A673 (cell line): ENCODE data around the gene GBX2. TPM values are rescaled to one million over a fixed set of nuclear protein-coding genes. Genes with fewer than 3 reads are reported as not detected.

ENCODE experiments used
- BruUV-seq: library from RNA; stranded (reverse); fragments of 400-500 nt; replicated peaks from 2 replicates; lab custom pipeline; 2021; lab: Mats Ljungman, UMichigan
- CTCF ChIA-PET: fragments of 300-600 bp; sonication (Branson Sonifier 250); formaldehyde crosslinking; loops from one replicate; lab custom pipeline; 2022; ENCODE audit warnings: antibody characterized with exemption; lab: Charles Lee
- POLR2A ChIA-PET: fragments of 300-600 bp; sonication (Branson Sonifier 250); formaldehyde crosslinking; loops from one replicate; lab custom pipeline; 2022; ENCODE audit warnings: antibody characterized with exemption; ENCODE audit not compliant: low non-redundant PET; lab: Charles Lee
- DNase-seq: peaks from one replicate; pipeline ENCODE4 v3.0.0-alpha.2; 2015; ENCODE audit warnings: low spot score
- H3K27ac ChIP-seq: fragments of 200-600 bp; sonication (generic); 2 replicates; pipeline ENCODE4 v1.5.1; 2016; ENCODE audit warnings: mixed run types, low read depth, mild to moderate bottlenecking, mixed read lengths, antibody characterized with exemption, low read length; ENCODE audit not compliant: poor library complexity, severe bottlenecking
- H3K27me3 ChIP-seq: fragments of 200-600 bp; sonication (generic); replicated peaks from 2 replicates; pipeline ENCODE4 v1.6.1; 2017; ENCODE audit warnings: mixed run types, low read depth, mild to moderate bottlenecking, mixed read lengths, antibody characterized with exemption, low read length; ENCODE audit not compliant: insufficient read depth, poor library complexity
- H3K36me3 ChIP-seq: fragments of 200-600 bp; sonication (generic); 2 replicates; pipeline ENCODE4 v1.6.1; 2016; ENCODE audit warnings: mixed run types, mild to moderate bottlenecking, mixed read lengths, antibody characterized with exemption, low read length; ENCODE audit not compliant: insufficient read depth, poor library complexity, severe bottlenecking
- H3K4me1 ChIP-seq: fragments of 200-600 bp; sonication (generic); 2 replicates; pipeline ENCODE4 v1.6.1; 2017; ENCODE audit warnings: mixed run types, mild to moderate bottlenecking, mixed read lengths, antibody characterized with exemption, low read length; ENCODE audit not compliant: insufficient read depth, poor library complexity, severe bottlenecking
- H3K4me3 ChIP-seq: fragments of 200-600 bp; sonication (generic); 2 replicates; pipeline ENCODE4 v1.5.1; 2016; ENCODE audit warnings: low read depth, mixed run types, mild to moderate bottlenecking, mixed read lengths, low read length; ENCODE audit not compliant: poor library complexity, severe bottlenecking
- H3K9me3 ChIP-seq: fragments of 200-600 bp; sonication (generic); 2 replicates; pipeline ENCODE4 v1.6.1; 2016; ENCODE audit warnings: mixed run types, low read depth, mild to moderate bottlenecking, mixed read lengths, antibody characterized with exemption, low read length; ENCODE audit not compliant: poor library complexity, severe bottlenecking
- EZH2 ChIP-seq: fragments of 200-600 bp; sonication (generic); IDR thresholded peaks from 2 replicates; pipeline ENCODE4 v1.6.1; 2017; ENCODE audit warnings: borderline replicate concordance, low read depth, mild to moderate bottlenecking, mixed read lengths, antibody characterized with exemption, low read length; ENCODE audit not compliant: poor library complexity, severe bottlenecking
- intact Hi-C: fragments of 100-400 bp; cut with micrococcal nuclease; formaldehyde crosslinking; loops from one replicate; pipeline ENCODE4 v1.10.0; 2022; ENCODE audit not compliant: unreplicated experiment
- total RNA-seq: library from RNA; stranded (reverse); gene quantifications from 2 replicates; pipeline ENCODE4 v1.2.3, GENCODE V29; 2021
- TF ChIP-seq, protein P1 (sequence below): fragments of 300-800, 200-600 bp; sonication (generic); conservative IDR thresholded peaks from 2 replicates; pipeline ENCODE4 v1.5.1; 2017; ENCODE audit warnings: low read depth, mild to moderate bottlenecking, antibody characterized with exemption, low read length, moderate library complexity, mixed read lengths

Gene GBX2
- total RNA-seq, 1 experiment from 2014 or later: not detected

DNA sequence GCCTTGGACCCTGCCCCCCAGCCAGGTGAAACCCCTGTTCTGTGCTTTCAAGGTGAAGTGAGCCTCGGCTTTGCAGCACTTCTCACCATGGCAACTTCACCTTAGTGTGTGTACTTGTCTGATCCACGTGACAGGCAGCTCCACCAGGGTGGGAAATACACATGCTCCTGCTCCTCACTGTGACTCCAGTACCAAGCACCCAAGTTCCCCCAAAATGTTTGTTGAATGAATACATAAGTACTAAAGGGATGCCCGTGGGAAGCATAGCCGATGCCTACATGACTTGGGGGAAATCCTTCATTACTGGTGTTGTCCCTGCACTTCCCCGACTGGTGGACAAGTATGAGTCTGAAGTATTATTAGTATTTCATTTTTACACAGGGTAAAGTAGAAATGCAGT lies 41.8 kb upstream of the GBX2 start:
- Histone ChIP-seq H3K36me3 (no peaks in the 10 kb centered on the region), H3K4me3 (no peak overlapping the region), H3K27ac (no peak overlapping the region), H3K4me1 (no peaks in the 10 kb centered on the region), H3K9me3 (peaks cover 8% of the 10 kb centered on the region), H3K27me3 (peaks cover 64% of the 10 kb centered on the region)
- ChIA-PET CTCF (interaction anchor here (0.7 kb wide), 1 partner anchor 29 kb away, joined by 4 read pairs; no protein-coding TSS in a partner anchor), POLR2A (no interaction called here)
- intact Hi-C loops: no loop called here
- DNase-seq: no peak
- BruUV-seq: no TSS peak
- TF ChIP-seq, protein P1, sequence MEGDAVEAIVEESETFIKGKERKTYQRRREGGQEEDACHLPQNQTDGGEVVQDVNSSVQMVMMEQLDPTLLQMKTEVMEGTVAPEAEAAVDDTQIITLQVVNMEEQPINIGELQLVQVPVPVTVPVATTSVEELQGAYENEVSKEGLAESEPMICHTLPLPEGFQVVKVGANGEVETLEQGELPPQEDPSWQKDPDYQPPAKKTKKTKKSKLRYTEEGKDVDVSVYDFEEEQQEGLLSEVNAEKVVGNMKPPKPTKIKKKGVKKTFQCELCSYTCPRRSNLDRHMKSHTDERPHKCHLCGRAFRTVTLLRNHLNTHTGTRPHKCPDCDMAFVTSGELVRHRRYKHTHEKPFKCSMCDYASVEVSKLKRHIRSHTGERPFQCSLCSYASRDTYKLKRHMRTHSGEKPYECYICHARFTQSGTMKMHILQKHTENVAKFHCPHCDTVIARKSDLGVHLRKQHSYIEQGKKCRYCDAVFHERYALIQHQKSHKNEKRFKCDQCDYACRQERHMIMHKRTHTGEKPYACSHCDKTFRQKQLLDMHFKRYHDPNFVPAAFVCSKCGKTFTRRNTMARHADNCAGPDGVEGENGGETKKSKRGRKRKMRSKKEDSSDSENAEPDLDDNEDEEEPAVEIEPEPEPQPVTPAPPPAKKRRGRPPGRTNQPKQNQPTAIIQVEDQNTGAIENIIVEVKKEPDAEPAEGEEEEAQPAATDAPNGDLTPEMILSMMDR: no peak
- no peak for TF ChIP-seq EZH2

DNA sequence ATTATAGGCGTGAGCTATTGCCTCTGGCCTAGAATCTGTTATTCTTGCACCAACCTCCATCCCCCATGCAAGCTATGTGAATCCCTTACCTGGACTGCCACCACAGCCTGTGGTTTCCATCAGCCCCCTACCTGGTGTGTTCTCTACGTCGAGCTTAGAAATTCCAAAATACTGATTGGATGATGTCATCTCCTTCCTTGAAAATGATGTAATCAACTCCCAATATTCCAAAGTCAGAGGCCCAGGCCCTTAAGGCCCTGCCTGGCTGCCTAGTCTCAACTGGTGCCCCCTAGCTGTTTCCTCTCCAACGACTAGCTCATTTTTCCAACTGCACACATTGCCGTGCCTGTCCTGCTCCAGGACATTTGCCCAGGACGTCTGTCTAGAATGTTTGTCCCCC lies 41.3 kb upstream of the GBX2 start:
- no peak overlapping the region for H3K27ac ChIP-seq
- no peaks in the 10 kb centered on the region for H3K4me1 ChIP-seq
- no peaks in the 10 kb centered on the region for H3K36me3 ChIP-seq
- BruUV-seq: no TSS peak
- POLR2A ChIA-PET: no interaction called here
- no peak for TF ChIP-seq EZH2
- TF ChIP-seq, protein P1: no peak
- peaks cover 8% of the 10 kb centered on the region for H3K9me3 ChIP-seq
- intact Hi-C loops: no loop called here
- H3K4me3 ChIP-seq: no peak overlapping the region
- DNase-seq: no peak
- peaks cover 61% of the 10 kb centered on the region for H3K27me3 ChIP-seq
- CTCF ChIA-PET: interaction anchor here (0.7 kb wide), 1 partner anchor 29 kb away, joined by 4 read pairs; no protein-coding TSS in a partner anchor

DNA sequence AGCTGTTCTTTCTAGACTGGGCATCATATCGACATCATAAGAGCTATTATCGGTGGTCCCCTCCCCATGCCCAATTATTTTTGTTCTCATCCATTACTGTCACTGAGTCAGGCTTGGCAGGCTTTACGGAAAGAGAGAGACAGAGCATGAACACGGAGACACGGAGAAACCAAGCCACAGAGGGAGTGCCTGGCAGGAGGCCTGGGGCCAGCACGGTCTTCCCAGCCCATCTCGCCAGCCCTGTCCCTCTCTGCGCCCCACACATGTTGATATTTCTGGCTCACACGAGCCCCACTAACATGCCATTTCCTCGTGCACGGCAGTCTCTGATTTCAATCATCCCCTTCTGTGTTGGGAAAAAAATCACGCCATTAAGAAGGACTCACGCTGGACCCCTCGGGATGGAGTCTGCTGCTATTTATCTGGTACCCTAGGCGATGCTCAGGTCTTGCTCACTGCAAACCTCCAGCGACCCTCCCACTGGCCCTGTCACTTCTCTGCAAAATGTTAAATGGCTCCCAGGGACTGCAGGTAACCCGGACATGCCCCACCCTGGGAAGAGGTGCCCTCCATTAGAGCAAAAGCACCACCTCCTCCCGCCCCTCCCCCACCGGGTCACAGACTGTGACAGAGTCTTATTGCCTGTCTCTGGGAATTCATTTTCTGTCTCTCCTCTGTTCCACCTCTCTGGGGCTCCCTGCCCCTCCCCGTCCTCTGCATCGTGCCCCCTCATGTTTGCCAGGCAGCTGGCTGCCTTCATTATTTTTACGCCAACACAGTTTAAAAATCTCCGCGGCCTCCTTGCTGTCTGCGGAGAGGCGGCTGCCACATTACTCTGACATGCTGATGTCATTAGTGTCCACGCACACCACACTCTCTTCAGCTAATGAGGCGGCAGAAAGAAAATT lies 40.1 kb upstream of the GBX2 start:
- DNase-seq: no peak
- Histone ChIP-seq H3K9me3 (peaks cover 8% of the 10 kb centered on the region), H3K4me1 (no peaks in the 10 kb centered on the region), H3K27me3 (peaks cover 54% of the 10 kb centered on the region), H3K27ac (no peak overlapping the region), H3K4me3 (no peak overlapping the region), H3K36me3 (no peaks in the 10 kb centered on the region)
- intact Hi-C loops: no loop called here
- POLR2A ChIA-PET: no interaction called here
- TF ChIP-seq EZH2: no peak
- CTCF ChIA-PET: no interaction called here
- BruUV-seq: no TSS peak
